ENCODE measurements around the gene FBXO44.

- no peak for TF ChIP-seq ZBTB7A (IDR thresholded peaks at IDR 0.05; ENCODE audit: low read depth)
- TF ChIP-seq MAX (IDR thresholded peaks at IDR 0.05) = no peak
- TF ChIP-seq USF1 (IDR thresholded peaks at IDR 0.05) = no peak
- no peak for TF ChIP-seq TEAD4 (IDR thresholded peaks at IDR 0.05)
These were observed 6.6 kb upstream of the FBXO44 start for GRCh38 chr1:11648039-11648438.
